IPS-18c (cell line): Measurements from ENCODE around the gene RRP1.

Experiments used
- H3K4me3 ChIP-seq: 2 replicates; pipeline ENCODE4 v1.7.0; 2013; ENCODE audit warnings: low read depth, mild to moderate bottlenecking, low read length, moderate library complexity; ENCODE audit not compliant: insufficient read depth
- H3K9me3 ChIP-seq: one replicate; pipeline ENCODE4 v1.6.1; 2013; ENCODE audit warnings: mild to moderate bottlenecking, low read length, moderate library complexity; ENCODE audit not compliant: control insufficient read depth, insufficient read depth

Gene RRP1

GRCh38 chr21:43808367-43808766 is 19.0 kb downstream of the RRP1 start:
- no peak overlapping the region for H3K4me3 ChIP-seq
- no peaks in the 10 kb centered on the region for H3K9me3 ChIP-seq

DNA sequence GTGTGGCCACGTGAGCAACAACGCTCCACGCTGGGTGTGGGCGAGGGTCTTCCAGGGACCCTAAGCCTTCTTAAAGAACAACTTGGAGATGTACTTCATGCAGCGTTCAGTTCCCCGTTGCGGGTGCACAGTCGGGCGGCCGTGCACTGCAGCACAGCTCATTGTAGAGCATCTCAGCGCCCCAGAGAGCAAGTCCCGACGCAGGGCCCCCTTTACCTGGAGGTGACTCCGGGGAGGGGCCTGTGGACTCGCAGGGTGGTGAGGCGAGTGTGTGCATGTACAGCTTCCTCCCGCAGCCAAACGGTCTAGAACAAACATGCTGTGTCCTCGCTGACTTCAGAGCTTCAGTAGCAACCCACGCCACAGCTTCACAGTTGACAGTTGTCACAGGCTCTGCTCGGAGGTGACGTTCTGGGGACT is 19.5 kb downstream of the RRP1 start:
- Histone ChIP-seq H3K4me3 (no peak overlapping the region), H3K9me3 (no peaks in the 10 kb centered on the region)

GRCh38 chr21:43809346-43809799 is 20.0 kb downstream of the RRP1 start:
- Histone ChIP-seq H3K4me3 (no peak overlapping the region), H3K9me3 (no peaks in the 10 kb centered on the region)

DNA sequence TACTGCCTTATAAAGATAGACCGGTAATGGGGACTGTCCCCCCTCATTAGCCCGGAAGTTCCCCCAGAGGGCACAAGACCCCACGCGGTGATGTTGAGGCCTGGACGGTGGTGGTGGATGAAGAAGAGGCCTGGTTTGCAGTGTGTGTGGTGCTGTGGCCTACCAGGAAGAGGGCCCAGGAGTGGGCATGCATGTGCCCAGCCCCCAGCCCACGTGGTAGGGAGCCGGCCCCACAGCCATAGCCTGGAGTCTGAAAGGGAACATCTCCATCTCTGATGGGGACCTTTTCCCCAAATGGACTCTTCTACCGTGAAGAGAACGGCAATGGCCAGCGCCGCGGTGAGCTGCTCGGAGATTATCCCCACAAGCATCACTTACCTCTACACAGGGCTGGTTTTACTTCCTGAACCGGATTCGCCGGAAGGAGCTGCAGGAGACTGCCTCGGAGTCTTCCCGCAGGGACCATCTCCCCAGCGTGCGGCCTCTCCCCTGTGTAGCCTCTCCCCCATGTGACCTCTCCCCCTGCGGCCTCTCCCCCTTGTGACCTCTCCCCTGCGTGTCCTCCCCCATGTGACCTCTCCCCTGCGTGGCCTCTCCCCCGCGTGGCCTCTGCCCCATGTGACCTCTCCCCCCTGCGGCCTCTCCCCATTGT is 20.6 kb downstream of the RRP1 start:
- Histone ChIP-seq H3K4me3 (no peak overlapping the region), H3K9me3 (no peaks in the 10 kb centered on the region)

- H3K4me3 ChIP-seq = no peak overlapping the region; the same call in 1 of the 2 replicates
- H3K9me3 ChIP-seq = no peaks in the 10 kb centered on the region
Measured at GRCh38 chr21:43810505-43811261, 21.3 kb downstream of the RRP1 start.

DNA sequence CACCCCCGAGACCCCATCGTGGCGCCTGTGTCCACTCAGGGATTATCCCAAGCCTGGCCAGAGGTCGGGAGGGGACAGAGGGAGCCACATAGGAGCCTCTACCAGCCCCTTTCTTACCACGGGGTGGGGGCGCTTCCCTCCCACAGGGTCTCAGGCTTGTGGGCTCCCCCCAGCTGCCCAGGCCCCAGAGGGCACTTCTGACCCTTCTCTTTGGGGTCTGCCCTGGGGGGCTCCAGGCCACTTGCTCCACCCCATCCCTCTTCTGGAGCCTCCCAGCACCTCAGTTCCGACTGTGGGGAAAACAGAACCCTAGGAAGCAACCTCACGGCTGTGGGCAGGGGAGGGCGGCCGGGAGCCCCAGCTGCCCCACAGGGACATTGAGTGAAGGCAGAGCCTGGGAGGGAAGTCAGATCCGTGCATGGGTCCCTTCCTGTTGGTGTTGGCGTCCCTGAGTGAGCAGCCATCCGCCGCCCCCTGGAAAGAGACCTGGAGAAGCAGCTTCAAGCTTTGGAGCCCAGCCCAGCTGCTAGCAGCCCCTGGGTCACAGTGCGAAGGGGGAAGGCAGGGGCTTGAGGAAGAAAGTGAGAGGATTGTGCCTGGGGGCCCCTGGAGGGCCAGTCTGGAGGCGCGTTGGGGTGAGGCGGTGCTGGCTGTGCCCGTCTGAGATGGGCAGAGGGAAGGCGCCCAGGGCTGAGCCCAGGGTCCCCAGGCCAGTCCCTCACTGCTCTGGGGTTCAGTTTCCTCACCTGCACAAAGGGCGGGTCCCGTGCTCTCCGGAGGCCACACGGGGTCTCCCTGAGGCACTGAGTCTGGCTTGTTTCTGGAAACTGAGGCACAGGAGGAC is 22.1 kb downstream of the RRP1 start:
- no peak overlapping the region for H3K4me3 ChIP-seq
- no peaks in the 10 kb centered on the region for H3K9me3 ChIP-seq

GRCh38 chr21:43812139-43812821 is 22.9 kb downstream of the RRP1 start:
- H3K4me3 ChIP-seq = no peak overlapping the region
- H3K9me3 ChIP-seq = no peaks in the 10 kb centered on the region

- H3K9me3 ChIP-seq = no peaks in the 10 kb centered on the region
- no peak overlapping the region for H3K4me3 ChIP-seq
Measured at GRCh38 chr21:43812957-43813655, 23.7 kb downstream of the RRP1 start.

DNA sequence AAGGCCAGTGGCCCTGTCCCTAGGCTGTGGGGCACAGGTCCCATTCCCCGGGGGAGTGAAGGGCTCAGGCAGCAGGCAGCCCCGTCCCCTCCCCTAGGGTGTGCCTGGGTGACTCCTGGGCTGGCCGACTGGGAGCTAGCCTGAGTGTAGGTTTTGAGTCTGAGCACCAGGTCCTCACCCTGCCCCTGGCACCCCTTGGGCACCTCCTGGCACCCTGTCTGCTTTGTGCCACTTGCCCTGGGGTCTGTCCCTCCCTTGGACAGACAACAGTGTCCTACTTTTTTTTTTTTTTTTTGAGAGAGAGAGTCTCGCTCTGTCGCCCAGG is 24.2 kb downstream of the RRP1 start:
- H3K4me3 ChIP-seq = no peak overlapping the region

GRCh38 chr21:43814215-43815106 is 25.1 kb downstream of the RRP1 start:
- H3K9me3 ChIP-seq = no peaks in the 10 kb centered on the region
- H3K4me3 ChIP-seq = no peak overlapping the region; the same call in 1 of the 2 replicates

More for the DNA sequence above, 24.2 kb downstream of the RRP1 start:
- no peaks in the 10 kb centered on the region for H3K9me3 ChIP-seq

DNA sequence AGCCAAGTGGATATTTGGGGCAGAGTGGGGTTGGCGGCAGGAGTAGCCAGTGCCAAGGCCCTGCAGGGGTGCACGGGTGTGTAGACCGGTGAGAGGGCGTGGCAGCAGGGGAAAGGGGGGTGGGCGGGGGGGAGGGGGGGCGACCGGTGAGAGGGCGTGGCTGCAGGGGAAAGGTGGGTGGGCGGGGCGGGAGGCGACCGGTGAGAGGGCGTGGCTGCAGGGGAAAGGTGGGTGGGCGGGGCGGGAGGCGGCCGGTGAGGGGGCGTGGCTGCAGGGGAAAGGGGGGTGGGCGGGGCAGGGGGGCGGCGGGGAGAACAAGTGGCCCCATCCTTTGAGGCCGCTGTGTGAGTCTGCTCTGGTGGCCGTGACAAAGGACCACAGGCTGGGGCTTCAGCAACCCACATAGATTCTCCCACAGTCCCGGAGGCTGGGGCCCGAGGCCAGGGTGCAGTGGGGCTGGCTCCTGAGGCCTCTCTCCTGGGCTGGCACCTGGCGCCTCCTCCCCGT is 25.8 kb downstream of the RRP1 start:
- Histone ChIP-seq H3K4me3 (no peak overlapping the region), H3K9me3 (no peaks in the 10 kb centered on the region)

DNA sequence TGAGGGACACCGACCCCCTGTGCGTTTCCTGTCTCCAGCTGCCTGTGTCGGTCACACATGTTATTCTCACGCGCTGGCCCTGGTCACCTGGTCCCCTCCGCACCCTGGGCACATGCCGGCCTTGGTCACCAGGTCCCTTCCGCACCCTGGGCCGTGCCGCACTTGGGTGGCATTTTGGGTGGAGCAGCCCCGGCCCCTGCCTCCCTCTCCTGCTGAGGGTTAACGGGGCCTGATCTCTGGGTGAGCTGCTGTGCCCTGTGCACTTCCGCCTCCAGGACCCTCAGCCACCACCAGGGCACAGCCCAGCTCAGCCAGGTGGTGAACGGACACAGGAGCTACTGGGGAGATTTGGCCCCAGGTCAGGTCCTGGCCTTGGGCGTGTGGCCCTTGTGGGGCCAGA is 26.6 kb downstream of the RRP1 start:
- H3K9me3 ChIP-seq = peaks cover 2% of the 10 kb centered on the region
- no peak overlapping the region for H3K4me3 ChIP-seq

DNA sequence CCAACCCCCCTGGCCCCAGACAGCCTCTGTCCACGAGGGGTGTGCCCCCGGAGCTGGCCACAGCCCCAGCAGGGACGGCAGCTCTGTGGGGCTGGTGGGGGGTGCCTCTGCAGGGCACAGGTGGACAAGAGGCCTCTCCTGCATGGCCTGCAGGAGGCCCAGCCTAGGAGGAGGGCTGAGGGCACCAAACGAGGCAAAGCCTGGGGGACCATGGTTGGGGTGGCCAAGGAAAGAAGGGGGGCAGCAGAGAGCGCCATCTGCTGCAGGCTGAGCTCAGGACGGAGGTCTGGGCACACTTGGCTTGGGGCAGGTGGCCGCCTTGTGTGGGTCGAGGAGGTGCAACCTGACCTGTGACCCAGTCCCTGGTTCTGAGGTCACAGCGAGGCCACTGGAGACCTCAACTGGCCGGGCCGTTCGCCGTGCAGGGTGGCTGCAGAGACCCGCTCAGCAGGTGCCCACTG is 27.3 kb downstream of the RRP1 start:
- Histone ChIP-seq H3K4me3 (no peak overlapping the region), H3K9me3 (peaks cover 4% of the 10 kb centered on the region)

GRCh38 chr21:43817157-43818086 is 28.0 kb downstream of the RRP1 start:
- Histone ChIP-seq H3K9me3 (peaks cover 4% of the 10 kb centered on the region), H3K4me3 (no peak overlapping the region)

DNA sequence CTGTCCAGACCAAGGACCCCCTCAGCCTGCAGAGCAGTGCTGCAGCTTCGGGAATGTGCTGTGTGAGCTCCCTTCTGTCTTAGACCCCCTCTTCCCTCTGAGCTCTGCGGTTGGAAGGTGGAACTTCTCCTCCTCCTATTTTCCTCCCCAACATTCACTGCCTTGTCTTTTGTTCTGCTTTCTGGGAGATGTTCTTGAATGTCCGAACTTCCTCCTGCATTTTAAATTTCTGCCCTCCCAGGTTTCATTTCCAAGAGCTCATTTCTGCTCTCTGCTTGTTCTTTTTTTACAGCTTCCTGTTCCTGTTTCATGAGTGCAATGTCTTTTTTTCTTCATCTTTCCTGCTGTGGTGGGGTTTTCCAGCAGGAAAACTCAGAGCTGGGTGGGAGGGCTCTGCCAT is 29.3 kb downstream of the RRP1 start:
- Histone ChIP-seq H3K4me3 (no peak overlapping the region), H3K9me3 (peaks cover 4% of the 10 kb centered on the region)
